ENCODE data around the gene GRIN1. TPM values are rescaled to one million over a fixed set of nuclear protein-coding genes. Genes with fewer than 3 reads are reported as not detected.
A peak's percentile ranks its signal among the peaks of the same experiment; 100 is the strongest.

Gene GRIN1
- total RNA-seq, 4 donors from 2014 or later = 0.14 TPM; not detected in 3

DNA sequence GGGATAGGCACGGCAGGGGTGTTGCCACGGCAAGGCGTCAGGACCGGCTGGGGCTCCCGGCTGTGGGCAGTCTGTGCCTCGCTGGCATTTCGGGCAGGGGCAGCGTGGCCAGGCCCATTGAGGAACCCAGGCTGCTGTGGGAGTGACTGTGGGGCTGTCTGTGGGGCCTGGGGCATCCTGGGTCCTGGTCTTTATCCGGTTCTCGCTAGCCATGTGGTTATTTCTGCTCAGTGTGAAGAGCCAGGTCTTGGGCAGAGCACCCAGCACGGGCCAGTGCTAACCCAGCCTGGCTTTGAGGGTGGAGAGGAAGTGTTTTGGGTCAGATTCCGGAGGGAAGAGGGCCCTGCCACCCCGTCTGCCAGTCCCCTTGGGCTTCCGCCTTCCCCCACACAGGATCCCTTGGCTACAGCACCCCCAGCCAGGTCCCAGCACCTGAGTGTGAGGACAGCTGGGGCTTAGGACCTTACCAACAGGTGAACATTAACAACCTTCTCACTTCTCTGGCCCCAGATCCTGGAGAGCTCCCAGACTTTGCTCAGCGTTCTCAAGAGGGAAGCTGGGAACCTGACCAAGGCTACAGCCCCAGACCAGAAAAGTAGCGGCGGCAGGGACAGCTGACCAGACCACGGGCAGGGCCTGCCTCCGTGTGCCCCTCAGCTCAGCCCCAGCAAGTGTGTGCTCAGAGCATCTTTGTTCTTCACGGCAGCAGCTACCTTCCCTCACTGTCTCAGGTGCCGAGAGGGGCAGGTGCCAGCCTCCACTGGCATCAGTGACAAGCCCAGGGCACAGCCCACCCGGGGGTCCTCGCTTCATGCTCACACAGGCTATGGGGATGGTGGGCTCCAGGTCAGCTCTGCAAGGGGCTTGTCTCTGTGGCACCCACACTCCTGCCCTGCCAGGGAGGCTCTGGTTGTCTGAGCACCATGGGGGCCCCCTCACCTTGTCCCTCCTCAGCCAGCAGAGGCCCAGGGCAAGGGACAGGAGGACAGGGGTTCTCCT lies 50.6 kb downstream of the GRIN1 start:
- H3K4me1 ChIP-seq = peaks cover 36 to 52% (median 45%) of the 10 kb centered on the region in 4 donors
- DNase-seq = no peak
- H3K9me3 ChIP-seq = no peaks in the 10 kb centered on the region
- H3K27ac ChIP-seq = peak overlapping the region; percentile 94 to 99 (median 97)
- TF ChIP-seq, protein P1, sequence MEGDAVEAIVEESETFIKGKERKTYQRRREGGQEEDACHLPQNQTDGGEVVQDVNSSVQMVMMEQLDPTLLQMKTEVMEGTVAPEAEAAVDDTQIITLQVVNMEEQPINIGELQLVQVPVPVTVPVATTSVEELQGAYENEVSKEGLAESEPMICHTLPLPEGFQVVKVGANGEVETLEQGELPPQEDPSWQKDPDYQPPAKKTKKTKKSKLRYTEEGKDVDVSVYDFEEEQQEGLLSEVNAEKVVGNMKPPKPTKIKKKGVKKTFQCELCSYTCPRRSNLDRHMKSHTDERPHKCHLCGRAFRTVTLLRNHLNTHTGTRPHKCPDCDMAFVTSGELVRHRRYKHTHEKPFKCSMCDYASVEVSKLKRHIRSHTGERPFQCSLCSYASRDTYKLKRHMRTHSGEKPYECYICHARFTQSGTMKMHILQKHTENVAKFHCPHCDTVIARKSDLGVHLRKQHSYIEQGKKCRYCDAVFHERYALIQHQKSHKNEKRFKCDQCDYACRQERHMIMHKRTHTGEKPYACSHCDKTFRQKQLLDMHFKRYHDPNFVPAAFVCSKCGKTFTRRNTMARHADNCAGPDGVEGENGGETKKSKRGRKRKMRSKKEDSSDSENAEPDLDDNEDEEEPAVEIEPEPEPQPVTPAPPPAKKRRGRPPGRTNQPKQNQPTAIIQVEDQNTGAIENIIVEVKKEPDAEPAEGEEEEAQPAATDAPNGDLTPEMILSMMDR (IDR thresholded peaks at IDR 0.05) = no peak
- TF ChIP-seq POLR2AphosphoS5 (IDR thresholded peaks at IDR 0.05) (no peak), POLR2A (IDR thresholded peaks at IDR 0.05) (no peak), EP300 (IDR thresholded peaks at IDR 0.05; ENCODE audit: low read depth) (no peak)
- in situ Hi-C loops (cut with MboI; ENCODE audit: low pct_ligation_motif_present in 1 of 4, low pct_unique_long_range_greater_than_20kb in 1 of 4, low sequenced_read_pairs in 3 of 4) = no loop called here
- H3K36me3 ChIP-seq = no peaks in the 10 kb centered on the region
- intact Hi-C loops (cut with DNase I; ENCODE audit: low total_unique reads) = no loop called here
- no peaks in the 10 kb centered on the region for H3K27me3 ChIP-seq
- peak overlapping the region; percentile 31 to 98 (median 78) for H3K4me3 ChIP-seq
- WGBS, 2 donors (ENCODE audit: low coverage in 1 of 2) = 18% methylated on average over 21 of the region's 23 CpGs; no CpG with 5 or more reads in 1 of the 2 donors

DNA sequence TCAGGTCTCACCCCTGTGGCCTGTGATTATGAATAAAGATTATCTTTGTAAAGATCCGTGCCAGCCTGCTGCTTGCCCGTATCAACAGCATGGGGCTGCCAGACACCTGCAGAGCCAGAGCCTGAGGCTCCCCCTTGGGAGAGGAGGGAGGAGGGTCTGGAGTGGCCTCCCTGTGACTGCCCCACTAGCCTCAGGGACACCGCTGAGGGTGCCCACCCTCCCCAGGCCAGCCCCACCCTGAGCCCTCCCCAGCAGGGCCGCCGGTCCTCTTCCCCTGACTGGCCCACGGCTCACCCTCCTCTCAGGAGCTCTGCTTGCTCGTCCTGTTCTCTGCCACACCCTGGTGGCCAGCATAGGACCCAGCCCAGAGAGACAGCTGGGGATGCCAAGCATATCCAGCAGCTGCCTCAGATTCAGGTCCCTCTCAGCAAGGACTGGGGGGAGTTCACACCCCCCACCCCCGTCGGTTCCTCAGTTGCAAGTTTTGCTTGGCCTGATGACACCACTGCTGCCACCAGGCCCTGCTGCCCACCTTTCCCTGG lies 51.4 kb downstream of the GRIN1 start:
- WGBS, 2 donors (ENCODE audit: low coverage in 1 of 2) = 74% methylated on average over 9 of the region's 9 CpGs; no CpG with 5 or more reads in 1 of the 2 donors
- in situ Hi-C loops (cut with MboI; ENCODE audit: low pct_ligation_motif_present in 1 of 4, low pct_unique_long_range_greater_than_20kb in 1 of 4, low sequenced_read_pairs in 3 of 4) = no loop called here
- intact Hi-C loops (cut with DNase I; ENCODE audit: low total_unique reads) = no loop called here
- Histone ChIP-seq H3K27ac (peak overlapping the region; percentile 94 to 99 (median 97)), H3K4me1 (peaks cover 36 to 60% (median 52%) of the 10 kb centered on the region in 4 donors), H3K36me3 (no peaks in the 10 kb centered on the region), H3K4me3 (peak overlapping the region in 1 of 4 donors; percentile 98), H3K9me3 (no peaks in the 10 kb centered on the region), H3K27me3 (no peaks in the 10 kb centered on the region)
- no peak for DNase-seq
- TF ChIP-seq POLR2AphosphoS5 (IDR thresholded peaks at IDR 0.05) (peak in 1 of 3 donors; percentile 11), POLR2A (IDR thresholded peaks at IDR 0.05) (no peak), EP300 (IDR thresholded peaks at IDR 0.05; ENCODE audit: low read depth) (no peak)
- TF ChIP-seq, protein P1 (IDR thresholded peaks at IDR 0.05) = no peak

DNA sequence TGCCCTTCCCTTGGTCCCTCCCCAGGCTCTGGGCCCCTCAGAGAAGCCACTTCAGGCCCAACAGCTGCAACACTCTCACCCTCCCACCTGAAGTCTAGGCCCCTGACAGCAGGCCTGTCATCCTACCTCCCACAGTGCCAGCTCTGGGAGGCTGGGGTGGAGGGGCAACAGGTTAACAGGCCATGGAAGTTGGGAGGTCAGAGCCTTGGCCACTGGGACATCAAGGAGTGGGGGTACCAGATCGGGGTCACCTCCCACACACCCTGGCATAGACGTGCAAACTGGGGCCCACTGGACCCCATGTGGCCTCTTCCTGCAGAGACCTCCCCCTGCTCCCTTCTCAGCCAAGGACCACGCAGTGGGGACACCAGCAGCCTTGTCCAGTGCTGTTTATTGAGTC lies 52.3 kb downstream of the GRIN1 start:
- H3K27ac ChIP-seq = peak overlapping the region in 1 of 4 donors; percentile 94

DNA sequence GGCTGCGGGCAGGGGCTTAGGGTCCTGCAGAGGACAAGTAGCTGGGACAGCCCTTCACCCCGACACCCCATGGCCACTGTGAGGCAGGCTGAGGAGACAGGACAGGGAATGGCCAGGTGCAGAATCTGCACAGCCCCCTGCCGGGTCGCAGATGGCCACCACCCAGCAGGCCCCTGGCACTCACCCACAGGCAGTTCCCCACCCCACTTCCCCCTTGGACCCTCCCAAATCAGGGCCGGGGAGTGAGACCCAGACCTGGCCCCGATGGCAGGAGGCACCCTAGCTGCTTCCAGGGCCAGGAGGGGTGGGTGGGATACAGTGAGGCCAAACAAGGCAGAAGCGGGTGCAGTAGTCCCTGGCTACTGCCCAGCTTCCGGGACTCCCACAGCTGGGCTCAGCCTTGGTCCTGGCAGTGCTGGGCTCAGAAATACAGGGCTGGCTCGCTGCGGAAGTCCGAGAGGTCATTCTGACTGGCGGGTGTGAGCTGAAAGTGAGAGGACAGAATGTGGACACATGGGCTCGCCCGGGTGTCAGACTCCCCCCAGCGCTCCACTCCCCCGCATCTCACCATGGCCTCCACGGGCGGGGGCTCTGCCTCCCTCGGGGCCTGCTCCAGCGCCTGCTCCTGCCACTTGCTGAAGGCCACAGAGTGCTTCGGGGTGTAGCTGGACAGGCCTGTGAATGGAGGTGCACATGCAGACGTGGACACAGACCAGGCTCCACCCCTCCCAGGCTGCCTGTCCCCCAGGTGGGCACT lies 52.9 kb downstream of the GRIN1 start:
- 83 to 89% methylated on average over 5 to 21 of the region's 22 CpGs for WGBS, 2 donors (ENCODE audit: low coverage in 1 of 2)
- in situ Hi-C loops (cut with MboI; ENCODE audit: low pct_ligation_motif_present in 1 of 4, low pct_unique_long_range_greater_than_20kb in 1 of 4, low sequenced_read_pairs in 3 of 4) = no loop called here
- Histone ChIP-seq H3K36me3 (no peaks in the 10 kb centered on the region), H3K27ac (no peak overlapping the region), H3K9me3 (no peaks in the 10 kb centered on the region), H3K27me3 (no peaks in the 10 kb centered on the region), H3K4me1 (peaks cover 25 to 63% (median 55%) of the 10 kb centered on the region in 4 donors), H3K4me3 (no peak overlapping the region)
- intact Hi-C loops (cut with DNase I; ENCODE audit: low total_unique reads) = no loop called here
- DNase-seq = no peak
- no peak for TF ChIP-seq EP300 (IDR thresholded peaks at IDR 0.05; ENCODE audit: low read depth)
- TF ChIP-seq POLR2A (IDR thresholded peaks at IDR 0.05) = no peak
- TF ChIP-seq, protein P1 (IDR thresholded peaks at IDR 0.05) = no peak
- no peak for TF ChIP-seq POLR2AphosphoS5 (IDR thresholded peaks at IDR 0.05)

More for the DNA sequence above, 52.3 kb downstream of the GRIN1 start:
- TF ChIP-seq POLR2A (IDR thresholded peaks at IDR 0.05) = no peak
- TF ChIP-seq EP300 (IDR thresholded peaks at IDR 0.05; ENCODE audit: low read depth) = no peak
- no peaks in the 10 kb centered on the region for H3K27me3 ChIP-seq
- WGBS, 2 donors (ENCODE audit: low coverage in 1 of 2) = 52% methylated on average over 2 of the region's 3 CpGs; no CpG with 5 or more reads in 1 of the 2 donors
- DNase-seq = no peak
- no peaks in the 10 kb centered on the region for H3K36me3 ChIP-seq
- H3K9me3 ChIP-seq = no peaks in the 10 kb centered on the region
- peaks cover 31 to 63% (median 55%) of the 10 kb centered on the region in 4 donors for H3K4me1 ChIP-seq
- intact Hi-C loops (cut with DNase I; ENCODE audit: low total_unique reads) (no loop called here), in situ Hi-C loops (cut with MboI; ENCODE audit: low pct_ligation_motif_present in 1 of 4, low pct_unique_long_range_greater_than_20kb in 1 of 4, low sequenced_read_pairs in 3 of 4) (no loop called here)
- no peak overlapping the region for H3K4me3 ChIP-seq
